PFSK-1 (cell line): ENCODE results near the gene TRNP1.

Source experiments
- FOXP2 ChIP-seq: optimal IDR thresholded peaks from 2 replicates; pipeline ENCODE3; 2011; ENCODE audit warnings: borderline replicate concordance, control low read depth, inconsistent platforms; ENCODE audit not compliant: insufficient read depth; ENCODE audit errors: extremely low read length, extremely low read depth
- POLR2AphosphoS5 ChIP-seq: IDR thresholded peaks from 2 replicates; pipeline ENCODE4 v1.6.1; 2012; ENCODE audit warnings: low read depth, mild to moderate bottlenecking, control low read depth, low read length, moderate library complexity
- SIN3A ChIP-seq: IDR thresholded peaks from 2 replicates; pipeline ENCODE4 v1.6.1; 2012; ENCODE audit warnings: mild to moderate bottlenecking, low read length, moderate library complexity, borderline replicate concordance; ENCODE audit not compliant: insufficient read depth
- TAF1 ChIP-seq: IDR thresholded peaks from 2 replicates; pipeline ENCODE4 v1.6.1; 2012; ENCODE audit warnings: low read length, control low read depth, borderline replicate concordance; ENCODE audit not compliant: insufficient read depth
- TF ChIP-seq, protein P1 (sequence below), 2 experiments: IDR thresholded peaks; 2 replicates each; pipeline versions ENCODE4 v1.6.1 to v1.8.0; 2011 to 2012; ENCODE audit warnings: low read depth in 2 of 2, low read length in 2 of 2, control low read depth in 1 of 2, inconsistent platforms in 1 of 2, mild to moderate bottlenecking in 1 of 2, moderate library complexity in 1 of 2; ENCODE audit not compliant: insufficient read depth in 1 of 2

Gene TRNP1

DNA sequence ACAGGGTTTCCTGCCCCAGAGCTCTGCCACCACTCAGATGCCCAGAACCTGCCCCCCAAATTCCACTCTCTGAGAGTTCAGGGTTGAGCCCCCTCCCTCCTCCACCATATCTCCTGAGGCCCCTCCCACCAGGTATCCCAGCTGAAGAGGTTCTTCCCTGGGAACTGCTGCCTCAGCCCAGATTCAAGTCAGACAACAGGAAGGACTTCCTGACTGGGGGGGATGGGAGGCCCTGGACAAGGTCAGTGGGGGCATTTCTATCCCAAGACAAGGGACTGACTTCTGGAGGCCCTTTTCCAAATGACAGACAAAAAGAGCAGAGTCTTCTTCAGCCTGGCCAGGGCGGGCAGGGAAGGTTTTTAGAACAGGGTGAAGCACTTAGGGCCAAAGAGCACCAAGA lies 43.2 kb downstream of the TRNP1 start:
- no peak for TF ChIP-seq FOXP2
- no peak for TF ChIP-seq TAF1
- TF ChIP-seq SIN3A: no peak
- TF ChIP-seq, protein P1, sequence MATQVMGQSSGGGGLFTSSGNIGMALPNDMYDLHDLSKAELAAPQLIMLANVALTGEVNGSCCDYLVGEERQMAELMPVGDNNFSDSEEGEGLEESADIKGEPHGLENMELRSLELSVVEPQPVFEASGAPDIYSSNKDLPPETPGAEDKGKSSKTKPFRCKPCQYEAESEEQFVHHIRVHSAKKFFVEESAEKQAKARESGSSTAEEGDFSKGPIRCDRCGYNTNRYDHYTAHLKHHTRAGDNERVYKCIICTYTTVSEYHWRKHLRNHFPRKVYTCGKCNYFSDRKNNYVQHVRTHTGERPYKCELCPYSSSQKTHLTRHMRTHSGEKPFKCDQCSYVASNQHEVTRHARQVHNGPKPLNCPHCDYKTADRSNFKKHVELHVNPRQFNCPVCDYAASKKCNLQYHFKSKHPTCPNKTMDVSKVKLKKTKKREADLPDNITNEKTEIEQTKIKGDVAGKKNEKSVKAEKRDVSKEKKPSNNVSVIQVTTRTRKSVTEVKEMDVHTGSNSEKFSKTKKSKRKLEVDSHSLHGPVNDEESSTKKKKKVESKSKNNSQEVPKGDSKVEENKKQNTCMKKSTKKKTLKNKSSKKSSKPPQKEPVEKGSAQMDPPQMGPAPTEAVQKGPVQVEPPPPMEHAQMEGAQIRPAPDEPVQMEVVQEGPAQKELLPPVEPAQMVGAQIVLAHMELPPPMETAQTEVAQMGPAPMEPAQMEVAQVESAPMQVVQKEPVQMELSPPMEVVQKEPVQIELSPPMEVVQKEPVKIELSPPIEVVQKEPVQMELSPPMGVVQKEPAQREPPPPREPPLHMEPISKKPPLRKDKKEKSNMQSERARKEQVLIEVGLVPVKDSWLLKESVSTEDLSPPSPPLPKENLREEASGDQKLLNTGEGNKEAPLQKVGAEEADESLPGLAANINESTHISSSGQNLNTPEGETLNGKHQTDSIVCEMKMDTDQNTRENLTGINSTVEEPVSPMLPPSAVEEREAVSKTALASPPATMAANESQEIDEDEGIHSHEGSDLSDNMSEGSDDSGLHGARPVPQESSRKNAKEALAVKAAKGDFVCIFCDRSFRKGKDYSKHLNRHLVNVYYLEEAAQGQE (IDR thresholded peaks at IDR 0.05; ENCODE audit: insufficient read depth in 1 of 2, low read depth in 2 of 2, low read length in 2 of 2): no peak
- TF ChIP-seq POLR2AphosphoS5: no peak

GRCh38 chr1:27037518-27037917 lies 44.0 kb downstream of the TRNP1 start:
- TF ChIP-seq, protein P1 (IDR thresholded peaks at IDR 0.05; ENCODE audit: insufficient read depth in 1 of 2, low read depth in 2 of 2, low read length in 2 of 2): no peak
- no peak for TF ChIP-seq SIN3A
- no peak for TF ChIP-seq FOXP2
- TF ChIP-seq TAF1: no peak
- TF ChIP-seq POLR2AphosphoS5: no peak

DNA sequence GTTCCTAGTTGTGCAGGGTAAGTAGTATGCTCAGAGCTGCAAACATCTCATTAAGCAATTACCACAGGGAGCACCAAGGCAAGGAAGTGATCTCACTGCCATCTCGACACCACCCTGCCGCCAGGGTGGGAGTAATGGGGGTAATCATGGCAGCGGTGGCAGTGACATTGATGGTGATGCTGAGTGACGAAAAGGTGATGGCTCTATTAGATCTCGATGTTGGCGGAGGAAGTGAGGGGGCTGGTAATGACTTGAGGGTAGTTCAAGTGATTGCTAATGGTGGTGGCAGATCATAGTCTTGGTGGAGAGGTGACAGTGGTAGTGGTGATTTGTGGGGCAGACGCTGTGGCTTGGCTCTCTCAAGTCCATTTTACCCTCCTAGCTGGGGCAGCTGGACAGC lies 44.5 kb downstream of the TRNP1 start:
- no peak for TF ChIP-seq FOXP2
- no peak for TF ChIP-seq TAF1

GRCh38 chr1:27042670-27043069 lies 49.2 kb downstream of the TRNP1 start:
- TF ChIP-seq, protein P1 (IDR thresholded peaks at IDR 0.05; ENCODE audit: insufficient read depth in 1 of 2, low read depth in 2 of 2, low read length in 2 of 2): no peak
- no peak for TF ChIP-seq FOXP2
- TF ChIP-seq TAF1: no peak
- no peak for TF ChIP-seq POLR2AphosphoS5
- TF ChIP-seq SIN3A: no peak

- TF ChIP-seq, protein P1 (IDR thresholded peaks at IDR 0.05; ENCODE audit: insufficient read depth in 1 of 2, low read depth in 2 of 2, low read length in 2 of 2): no peak
- no peak for TF ChIP-seq TAF1
- no peak for TF ChIP-seq POLR2AphosphoS5
- TF ChIP-seq FOXP2: no peak
- TF ChIP-seq SIN3A: no peak
Measured at GRCh38 chr1:27044613-27045151, 51.2 kb downstream of the TRNP1 start.
